CD4-positive, alpha-beta T cell treated with Interleukin-15 for 1 hour (primary cell): Measurements from ENCODE around the gene KCNA3.

Experiments used
- DNase-seq: peaks from one replicate; pipeline ENCODE4 v3.0.0-alpha.2; 2020

The KCNA3 gene

DNA sequence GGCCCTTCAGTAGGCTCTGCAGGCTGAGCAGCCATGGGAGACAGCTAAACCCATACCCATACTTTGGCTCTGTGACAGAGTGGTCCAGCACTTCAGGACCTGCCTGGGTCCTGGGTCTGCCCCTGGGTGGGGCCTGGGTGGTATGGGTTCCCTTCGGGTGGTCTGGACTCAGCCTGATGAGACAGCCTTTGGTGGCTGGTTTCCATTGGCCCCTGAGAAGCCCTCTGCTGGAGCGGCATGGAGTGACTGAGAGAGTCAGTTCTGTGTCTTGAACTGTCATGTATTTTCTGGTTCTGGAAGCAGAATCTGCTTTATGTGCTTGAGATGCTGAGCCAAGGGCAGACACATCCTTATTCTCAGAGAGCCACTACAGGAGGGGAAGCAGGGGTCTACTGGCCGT lies 37.3 kb downstream of the KCNA3 start:
- no peak for DNase-seq

DNA sequence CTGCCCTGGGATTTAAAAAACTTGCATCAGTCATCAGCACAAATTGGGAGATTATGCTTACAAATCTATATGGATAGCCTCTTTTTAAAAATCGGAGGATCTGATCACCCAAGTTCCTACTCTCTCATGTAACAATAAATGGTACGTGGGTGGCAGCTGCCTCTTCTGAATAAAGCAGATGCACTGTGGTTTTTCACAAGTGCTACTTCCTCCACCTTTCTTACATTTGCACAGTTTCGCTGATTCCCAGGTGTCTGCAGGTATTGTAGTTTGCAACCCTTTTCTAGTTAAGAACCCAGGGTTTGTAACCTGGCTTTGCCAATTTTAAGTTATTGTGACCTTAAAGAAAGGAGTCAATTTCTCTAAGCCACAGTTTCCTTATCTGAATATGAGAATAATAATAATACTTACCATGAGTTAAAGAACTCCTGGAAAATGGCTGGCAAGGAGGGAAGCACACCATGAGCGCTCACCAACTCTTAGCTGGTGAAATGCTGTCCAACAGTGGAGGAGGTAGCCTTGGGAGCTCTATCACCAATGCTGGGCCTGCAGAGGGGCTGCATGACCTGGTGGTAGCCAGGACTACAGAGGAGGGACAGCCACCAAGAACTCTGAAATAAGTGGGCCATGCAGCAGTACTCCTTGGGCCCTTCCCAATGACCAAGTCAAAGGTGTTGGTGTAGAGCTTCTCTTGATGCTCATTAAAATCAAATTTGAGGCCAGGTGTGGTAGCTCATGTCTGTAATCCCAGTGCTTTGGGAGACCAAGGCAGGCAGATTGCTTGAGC lies 38.4 kb downstream of the KCNA3 start:
- no peak for DNase-seq

DNA sequence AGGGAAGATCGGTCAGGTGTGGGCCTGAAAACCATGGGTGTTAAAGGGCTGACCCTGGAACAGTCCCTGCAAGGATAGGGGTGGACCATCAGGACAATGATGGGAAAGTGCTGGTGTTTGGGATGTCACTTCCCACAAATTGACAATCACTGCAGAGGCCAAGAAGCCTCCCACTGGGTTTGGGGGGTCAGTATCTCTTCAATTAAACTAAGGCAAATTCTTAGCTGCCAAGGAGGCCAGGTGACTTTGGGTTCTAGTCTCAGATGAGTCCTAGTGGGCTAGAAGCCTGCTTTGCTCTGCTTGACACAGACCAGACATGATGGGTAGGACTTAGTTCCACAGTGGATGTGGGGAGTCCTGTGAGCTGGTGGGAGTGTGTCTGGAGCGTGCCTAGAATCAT lies 39.3 kb downstream of the KCNA3 start:
- no peak for DNase-seq

DNA sequence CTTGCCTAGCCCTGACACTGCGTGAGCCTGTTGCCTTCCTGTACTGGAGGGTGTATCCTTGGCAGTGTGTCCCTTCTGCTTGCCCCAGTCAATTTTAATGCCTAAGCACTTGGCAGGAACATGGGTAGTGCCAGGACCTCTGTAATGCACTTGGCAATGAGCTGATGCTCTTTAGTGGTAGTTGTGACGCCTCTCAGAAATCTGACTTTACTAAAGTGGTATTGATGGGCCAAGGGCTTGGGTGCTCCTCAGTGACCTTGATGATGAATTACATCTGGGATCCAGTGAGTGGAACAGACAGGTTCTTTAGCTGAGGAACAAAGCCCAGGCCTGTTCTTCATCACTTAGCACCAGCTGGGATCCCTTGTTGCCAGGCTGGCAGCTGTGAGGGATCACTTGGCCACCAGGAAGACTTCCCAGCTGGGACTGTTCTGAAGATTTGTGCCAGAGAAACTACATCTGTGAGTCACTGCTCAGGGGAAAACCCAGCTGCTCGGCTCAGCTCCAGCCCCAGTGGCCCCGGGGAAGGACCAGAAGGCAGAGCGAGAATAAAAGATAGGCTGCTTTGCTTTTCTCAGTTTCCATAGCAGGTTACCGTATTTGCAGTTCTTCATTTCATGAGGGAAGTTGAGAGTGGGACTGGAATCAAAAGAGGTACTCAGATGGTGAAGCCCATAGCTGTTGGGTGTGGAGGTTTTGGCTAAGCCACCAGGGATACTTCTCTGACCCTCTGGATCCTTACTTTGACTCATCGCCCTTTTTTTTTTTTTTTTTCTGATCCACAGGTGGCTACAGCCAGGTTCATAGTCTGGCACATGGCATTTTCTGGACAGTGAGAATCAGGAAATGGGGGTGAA lies 40.1 kb downstream of the KCNA3 start:
- peak; percentile 78 for DNase-seq

DNA sequence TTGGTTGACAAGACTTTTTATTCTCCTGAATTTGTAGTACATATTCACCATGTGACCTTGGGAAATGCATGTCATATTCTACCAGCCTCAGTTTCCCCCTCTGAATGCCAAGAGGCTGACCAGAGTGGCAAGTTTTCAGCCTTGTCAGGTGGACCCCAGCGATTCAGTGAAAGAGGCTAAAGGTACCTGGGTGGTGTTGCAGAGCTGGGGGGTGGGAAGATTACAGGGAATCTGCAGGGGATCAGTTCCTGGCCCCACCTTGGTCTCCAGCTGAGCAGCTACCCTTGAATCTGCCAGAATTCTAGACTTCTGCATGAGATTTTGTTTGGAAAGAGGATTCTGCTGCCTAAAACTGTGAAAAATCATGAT lies 40.7 kb downstream of the KCNA3 start:
- DNase-seq, result no peak

DNA sequence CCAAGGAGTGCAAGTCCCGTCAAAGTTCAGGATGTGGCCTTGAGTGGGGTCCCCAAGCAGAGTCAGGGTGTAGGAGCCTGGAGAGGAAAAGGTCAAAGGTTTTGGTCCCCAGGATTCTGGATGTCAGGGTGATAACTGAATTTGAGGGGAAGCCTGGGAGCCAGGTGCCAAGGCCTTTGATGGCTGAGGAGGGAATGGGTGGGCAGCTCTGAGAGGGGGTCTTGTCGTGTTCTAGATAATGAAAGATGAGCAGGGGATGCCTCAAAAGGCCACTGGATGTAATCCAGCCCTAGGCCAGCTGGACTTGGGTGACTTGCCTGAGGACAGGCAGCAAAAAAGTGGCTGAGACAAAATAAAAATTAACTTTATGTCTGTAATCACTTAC lies 41.1 kb downstream of the KCNA3 start:
- DNase-seq, result no peak

DNA sequence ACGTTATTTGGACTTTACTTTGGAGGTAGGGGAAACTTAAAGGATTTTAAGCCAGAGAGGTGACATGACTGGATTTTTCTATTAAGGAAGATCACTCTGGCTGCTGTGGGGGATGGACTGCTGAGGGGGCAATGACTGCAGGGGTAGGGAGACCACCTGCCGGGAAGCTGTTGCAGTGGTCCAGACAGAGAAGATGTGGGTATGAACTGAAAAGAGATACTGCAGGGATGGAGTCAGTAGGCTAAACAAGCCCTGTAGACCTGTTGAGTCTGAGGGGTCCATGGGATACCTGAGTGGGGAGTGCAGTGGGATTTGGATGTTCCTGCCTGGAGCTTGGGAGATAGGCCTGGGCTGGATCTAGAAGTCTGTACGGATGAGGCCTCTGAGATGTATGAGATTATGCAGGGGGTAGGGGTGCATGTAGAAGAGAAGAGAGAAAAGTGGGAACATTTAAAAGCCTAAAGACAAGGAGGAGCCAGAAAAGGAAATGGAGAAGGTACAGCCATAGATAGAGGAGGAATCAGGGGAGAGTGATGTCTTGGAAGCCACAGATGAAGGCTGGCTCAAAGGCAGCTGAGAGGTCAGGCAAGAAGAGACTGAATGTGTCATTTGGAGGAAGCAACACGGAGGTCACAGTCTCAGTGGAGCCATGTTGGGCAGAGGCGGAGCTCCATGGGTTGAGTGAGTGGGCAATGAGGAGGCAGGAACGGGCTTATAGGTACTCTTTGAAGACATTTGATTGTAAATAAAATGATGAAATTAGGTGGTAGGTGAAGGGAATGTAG lies 42.7 kb downstream of the KCNA3 start:
- DNase-seq, result no peak

DNA sequence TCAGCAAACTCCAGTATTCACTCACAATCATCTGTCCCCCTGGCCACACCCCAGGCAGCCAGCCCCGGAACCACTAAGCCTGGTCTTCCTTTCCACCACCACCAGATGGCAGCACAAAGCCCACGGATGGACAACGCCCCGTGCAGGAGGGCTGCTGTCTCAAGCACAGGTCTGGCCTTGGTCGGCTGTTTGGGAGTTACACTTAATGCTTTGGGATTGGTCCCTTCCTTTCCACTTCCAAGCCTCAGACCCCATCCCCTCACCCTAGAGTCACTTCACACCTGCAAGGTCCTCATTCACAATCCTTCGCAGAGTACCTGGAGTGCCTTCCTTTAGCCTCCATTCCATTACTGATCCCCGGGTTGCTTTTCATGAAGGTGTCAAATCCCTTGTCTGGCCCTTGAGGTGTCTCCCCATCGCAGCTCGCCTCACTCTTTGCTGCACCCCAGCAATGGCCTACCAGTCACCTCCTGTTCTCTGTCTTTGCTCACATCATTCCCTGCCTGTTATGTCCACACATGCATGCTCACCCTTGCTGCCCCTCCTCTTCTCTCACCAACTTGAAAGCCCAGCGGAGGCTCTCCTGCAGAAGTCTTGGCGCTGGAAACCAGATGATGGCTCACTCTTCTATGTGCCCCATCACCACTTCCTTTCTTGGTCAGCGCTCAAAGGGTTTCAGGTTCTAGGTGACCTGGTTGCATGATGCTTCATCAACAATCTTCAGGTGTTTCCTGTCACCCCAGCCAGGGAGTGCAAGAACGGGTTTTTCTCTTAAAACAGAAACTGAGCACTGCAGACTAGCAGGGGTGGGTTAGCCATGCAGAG lies 43.7 kb downstream of the KCNA3 start:
- peak; percentile 84 for DNase-seq

DNA sequence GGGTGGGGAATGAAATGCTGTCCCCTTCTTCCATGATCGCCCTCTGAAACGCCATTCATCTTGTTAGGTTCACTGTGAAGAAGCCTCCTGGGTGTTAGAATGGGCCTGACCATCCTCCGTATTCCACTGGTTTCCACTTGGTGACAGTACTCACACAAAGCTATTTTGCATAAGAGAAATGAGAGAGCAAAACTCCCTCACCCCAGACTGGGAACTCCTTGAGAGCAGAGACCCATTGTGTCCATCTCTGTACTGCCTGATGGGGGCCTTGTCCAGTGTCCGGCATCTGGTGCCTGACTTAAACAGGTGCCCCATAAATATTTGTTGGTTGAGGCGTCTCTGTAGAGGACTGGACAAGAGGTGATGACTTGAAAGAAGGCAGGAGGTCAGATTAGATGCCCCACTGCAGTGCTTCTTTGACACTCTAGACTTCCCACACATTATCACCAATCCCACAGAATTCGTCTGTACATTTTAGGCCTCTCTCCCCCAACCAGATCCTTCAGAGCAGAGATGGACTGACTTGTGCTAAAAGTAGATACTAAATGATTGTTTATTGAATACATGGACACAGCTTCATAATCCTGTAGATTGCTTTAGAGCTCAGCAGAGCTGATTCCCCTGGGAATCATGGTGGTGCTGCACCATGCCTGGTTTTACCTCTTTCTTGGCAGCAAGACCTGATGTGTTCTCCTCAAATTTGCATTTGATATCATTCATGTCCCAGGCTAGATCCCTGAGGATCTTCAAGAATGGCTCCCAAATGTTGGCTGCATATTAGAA lies 46.2 kb downstream of the KCNA3 start:
- DNase-seq, result no peak

DNA sequence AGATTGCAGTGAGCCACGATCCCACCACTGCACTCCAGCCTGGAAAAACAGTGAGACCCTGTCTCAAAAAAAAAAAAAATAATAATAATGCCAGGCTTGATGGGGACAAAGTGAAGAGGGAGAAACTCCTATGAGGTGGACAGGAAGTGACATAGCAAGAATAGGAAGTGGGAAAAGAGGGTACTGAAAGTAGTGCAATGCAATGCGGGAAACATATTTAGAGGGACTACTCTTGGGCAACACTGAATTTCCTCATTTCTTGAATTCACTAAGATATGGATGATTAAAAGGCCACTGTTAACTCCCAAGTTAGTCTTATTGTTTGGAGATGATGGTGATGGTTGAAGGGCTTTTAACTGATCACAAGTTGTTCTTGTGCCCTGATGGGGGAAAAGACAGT lies 47.0 kb downstream of the KCNA3 start:
- DNase-seq, result no peak

DNA sequence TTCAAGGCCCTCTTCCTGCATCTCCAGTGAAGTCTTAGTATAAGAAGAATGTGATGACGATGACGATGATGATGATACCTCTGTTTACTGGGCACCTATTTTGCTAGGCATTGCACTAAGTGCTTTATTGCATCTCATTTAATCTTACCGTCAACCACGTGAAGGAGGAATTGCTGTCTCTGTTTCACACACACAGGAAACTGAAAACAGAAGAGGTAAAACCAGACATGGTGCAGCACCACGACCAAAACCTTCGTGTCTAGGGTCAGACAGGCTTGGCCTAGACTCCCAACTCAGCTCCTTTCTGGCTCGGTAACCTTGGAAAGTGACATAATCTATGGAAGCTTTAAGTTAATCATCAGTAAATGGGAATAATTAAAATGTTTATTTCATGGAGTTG lies 47.9 kb downstream of the KCNA3 start:
- no peak for DNase-seq
